ENCODE measurements around the gene ITPR1.
"Not testable (repeated sequence)": the region's sequence is repeated elsewhere in the genome, so short reads cannot be mapped to it uniquely, and the experiment has no call there.

Gene ITPR1

DNA sequence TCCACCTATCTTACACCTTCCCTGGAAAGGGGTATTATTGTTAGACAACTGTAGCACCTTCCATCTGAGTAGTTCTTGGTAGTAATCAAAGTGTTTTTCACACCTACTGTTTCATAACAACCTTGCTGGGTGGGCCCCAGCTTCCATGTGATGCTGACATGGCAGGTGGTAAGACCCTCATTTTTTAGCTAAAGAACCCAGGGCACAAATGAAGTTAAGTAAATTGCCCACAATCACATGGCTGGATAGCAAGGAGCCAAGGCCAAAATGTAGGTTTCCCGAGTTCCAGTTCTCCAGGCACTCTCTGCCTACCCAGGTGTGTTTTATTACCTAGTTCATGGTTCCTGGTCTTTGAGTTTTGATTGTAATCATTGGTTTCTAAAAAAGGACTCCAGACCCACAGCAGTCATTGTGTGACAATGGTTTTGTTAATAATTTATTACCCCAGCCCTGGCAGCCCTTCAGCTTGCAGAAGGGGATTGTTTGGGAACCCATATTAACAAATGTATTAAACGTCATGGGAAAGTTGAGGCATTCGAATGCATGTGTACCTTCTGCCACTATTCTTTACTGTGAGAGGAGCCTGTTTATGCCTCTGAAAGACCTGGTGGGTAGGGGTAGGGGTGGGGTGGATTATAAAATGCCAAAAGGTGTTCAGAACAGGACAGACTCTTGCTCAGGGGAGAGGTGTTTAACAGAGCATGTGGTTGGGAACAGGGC is 263.9 kb downstream of the ITPR1 start:
- no peak for DNase-seq (ENCODE audit: low read depth, low spot score)

DNA sequence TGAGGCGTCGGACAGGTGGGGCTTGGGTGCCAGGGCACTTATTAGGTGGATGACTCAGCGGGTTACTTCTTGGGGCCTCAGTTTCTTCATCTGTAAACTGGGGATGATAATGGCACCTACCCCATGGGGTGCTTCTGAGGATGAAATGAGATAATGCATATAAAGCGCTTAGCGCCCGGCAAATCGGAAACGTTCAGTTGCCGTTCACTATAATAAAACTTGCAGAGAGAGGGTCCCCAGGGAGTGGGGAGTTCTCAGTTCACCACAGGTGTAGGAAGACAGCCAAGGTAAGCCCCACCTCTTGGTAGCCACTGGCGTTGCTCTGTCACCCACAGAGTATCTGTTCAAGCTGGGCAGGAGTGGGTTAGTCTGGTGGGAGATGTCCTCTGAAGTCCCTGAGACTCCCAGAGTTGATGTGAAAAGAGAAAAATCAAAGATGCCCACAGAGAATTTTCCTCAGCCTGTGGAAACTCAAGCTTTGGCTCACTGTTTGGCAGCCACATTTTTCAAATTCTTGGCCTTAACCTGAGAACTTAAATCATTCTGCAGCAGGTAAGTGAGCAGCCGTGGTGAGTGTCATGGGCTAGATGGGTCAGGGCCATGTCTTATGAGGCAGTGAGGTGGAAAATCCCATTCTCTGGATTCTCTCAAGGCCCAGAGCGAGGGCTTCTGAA is 264.6 kb downstream of the ITPR1 start:
- no peak for DNase-seq (ENCODE audit: low read depth, low spot score)

GRCh38 chr3:4758249-4758860 is 265.2 kb downstream of the ITPR1 start:
- no peak for DNase-seq (ENCODE audit: low read depth, low spot score)

GRCh38 chr3:4758957-4759656 is 266.0 kb downstream of the ITPR1 start:
- DNase-seq (ENCODE audit: low read depth, low spot score), result no peak

- no peak for DNase-seq (ENCODE audit: low read depth, low spot score)
These were observed 266.7 kb downstream of the ITPR1 start for GRCh38 chr3:4759689-4760312.

GRCh38 chr3:4761759-4762158 is 268.6 kb downstream of the ITPR1 start:
- no peak for DNase-seq (ENCODE audit: low read depth, low spot score)

GRCh38 chr3:4762481-4763230 is 269.5 kb downstream of the ITPR1 start:
- not testable (repeated sequence) for DNase-seq (ENCODE audit: low read depth, low spot score)

- DNase-seq (ENCODE audit: low read depth, low spot score), result no peak
These were observed 270.6 kb downstream of the ITPR1 start for GRCh38 chr3:4763604-4764247.

DNA sequence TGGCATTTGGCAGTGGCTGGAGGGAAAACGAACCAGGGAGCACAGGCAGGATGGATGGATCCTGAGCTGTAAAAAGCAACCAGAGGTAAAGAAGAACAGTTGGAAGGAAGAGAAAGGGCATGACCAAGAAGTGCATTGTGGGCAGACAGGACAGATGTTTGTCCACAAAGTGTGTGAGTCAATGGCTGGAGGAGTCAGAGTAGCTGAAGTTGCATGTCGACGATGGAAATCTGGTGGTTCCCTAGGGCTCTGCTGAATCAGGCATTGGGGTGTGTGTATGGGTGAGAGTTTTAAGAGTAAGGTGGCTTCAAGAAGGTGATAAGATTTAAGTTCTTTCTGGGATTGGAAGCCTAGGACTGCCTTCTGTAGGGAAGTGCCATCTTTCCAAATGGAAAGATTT is 272.1 kb downstream of the ITPR1 start:
- DNase-seq (ENCODE audit: low read depth, low spot score), result no peak

GRCh38 chr3:4766263-4766662 is 273.1 kb downstream of the ITPR1 start:
- no peak for DNase-seq (ENCODE audit: low read depth, low spot score)

GRCh38 chr3:4766716-4767499 is 273.8 kb downstream of the ITPR1 start:
- no peak for DNase-seq (ENCODE audit: low read depth, low spot score)

DNA sequence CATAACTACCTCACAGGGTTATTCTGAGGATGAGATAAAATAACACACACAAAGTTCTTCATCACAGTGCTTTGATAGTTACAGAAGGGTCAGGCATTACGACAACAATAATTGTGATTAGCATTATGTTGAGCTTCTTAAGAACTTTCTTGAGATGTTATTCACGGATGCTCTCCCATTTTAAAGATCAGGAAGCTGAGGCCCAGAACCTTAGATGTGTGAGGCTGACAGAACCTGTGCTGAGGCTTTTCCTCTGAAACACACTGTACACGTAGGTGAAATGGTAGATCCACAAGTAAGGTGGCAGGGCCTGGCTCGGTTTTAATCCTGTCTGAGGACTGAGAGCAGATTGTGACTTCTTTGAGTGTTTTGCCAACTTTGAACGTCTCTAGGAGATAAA is 274.9 kb downstream of the ITPR1 start:
- DNase-seq (ENCODE audit: low read depth, low spot score), result no peak

- DNase-seq (ENCODE audit: low read depth, low spot score), result no peak
These were observed 275.4 kb downstream of the ITPR1 start for GRCh38 chr3:4768521-4768920.

- DNase-seq (ENCODE audit: low read depth, low spot score), result no peak
These were observed 277.4 kb downstream of the ITPR1 start for GRCh38 chr3:4770561-4770960.

- no peak for DNase-seq (ENCODE audit: low read depth, low spot score)
These were observed 278.1 kb downstream of the ITPR1 start for GRCh38 chr3:4771243-4771642.

DNA sequence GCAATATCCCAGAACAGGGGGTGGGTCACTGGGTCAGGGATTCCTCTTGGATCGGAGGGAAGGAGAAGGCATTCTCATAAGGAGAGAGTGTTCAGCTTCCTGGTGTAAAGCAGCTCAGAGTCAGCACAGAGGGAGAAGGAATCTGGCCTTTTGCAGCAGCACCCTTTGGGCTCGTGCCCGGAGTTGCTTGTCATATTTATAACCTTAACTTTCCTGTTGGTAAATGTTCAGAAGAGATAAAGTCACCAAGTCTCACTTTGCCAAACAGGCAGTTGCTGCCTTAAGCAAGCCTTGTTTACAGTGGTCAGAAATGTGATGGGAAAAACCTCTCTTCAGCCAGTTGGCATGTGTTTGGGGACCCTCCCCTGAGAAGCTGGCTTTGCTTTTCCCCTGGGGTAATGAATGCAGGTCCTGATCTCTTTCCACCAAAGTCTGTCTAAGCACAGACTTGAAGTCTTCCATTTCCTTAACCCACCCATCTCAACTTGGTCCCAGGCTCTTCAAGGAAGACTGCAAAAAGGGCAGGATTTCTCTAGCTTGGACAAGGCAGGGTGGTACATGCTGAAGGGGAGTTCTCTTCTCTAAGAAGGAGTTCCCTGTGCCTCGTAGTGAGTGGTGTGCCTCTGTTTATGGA is 279.1 kb downstream of the ITPR1 start:
- no peak for DNase-seq (ENCODE audit: low read depth, low spot score)

GRCh38 chr3:4772858-4773257 is 279.7 kb downstream of the ITPR1 start:
- DNase-seq (ENCODE audit: low read depth, low spot score), result no peak

DNA sequence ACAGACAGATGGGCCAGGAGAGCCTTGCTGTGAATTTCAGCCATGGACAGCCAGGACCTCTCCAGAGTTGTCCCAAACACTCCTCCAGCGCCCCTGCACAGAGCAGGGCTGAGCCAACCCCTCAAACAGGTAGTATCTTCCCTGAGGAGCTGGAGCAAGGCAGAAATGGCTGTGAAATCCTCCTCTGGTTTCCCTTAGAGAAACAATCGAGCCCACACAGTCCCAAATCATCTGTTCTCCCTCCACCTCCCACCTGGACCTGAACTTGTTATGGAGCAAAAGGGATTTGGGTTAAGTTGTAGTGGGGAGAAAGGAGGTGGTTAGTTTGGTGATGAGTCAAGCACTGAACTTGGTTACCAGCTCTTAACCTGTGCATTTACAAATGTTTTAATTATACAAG is 280.4 kb downstream of the ITPR1 start:
- DNase-seq (ENCODE audit: low read depth, low spot score), result no peak

DNA sequence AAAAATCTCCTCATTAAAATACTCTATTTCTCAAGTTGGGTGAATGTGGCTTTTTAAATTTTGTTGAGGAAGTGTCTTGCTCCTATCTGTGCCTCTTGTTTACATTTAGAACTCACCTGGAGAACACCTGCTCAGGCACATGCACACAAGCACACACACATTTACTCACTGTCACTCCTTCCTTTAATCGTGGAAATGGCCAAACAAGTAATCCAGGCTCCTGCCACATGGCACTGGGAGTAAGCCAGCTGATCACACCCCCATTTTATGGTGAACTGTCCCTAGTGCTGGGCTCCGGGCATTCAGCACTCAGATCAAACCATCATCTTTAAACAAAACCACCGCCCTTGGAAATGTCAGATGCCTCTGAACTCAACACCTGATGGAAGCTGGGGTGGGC is 281.4 kb downstream of the ITPR1 start:
- no peak for DNase-seq (ENCODE audit: low read depth, low spot score)

All from activated naive CD8-positive, alpha-beta T cell treated with anti-CD3 and anti-CD28 coated beads, Interleukin-2, amount 50 U/mL, for 16 hours (primary cell).